Epithelial cell of esophagus (primary cell): Measurements from ENCODE around the gene TSPO.

ENCODE experiments used
- DNase-seq: peaks from one replicate; pipeline ENCODE4 v3.0.0; 2010; ENCODE audit warnings: low read depth
- H3K4me3 ChIP-seq: 2 replicates; pipeline ENCODE4 v1.5.1; 2011; ENCODE audit warnings: mild to moderate bottlenecking, low read length, control low read depth
- CTCF ChIP-seq: IDR thresholded peaks from 2 replicates; pipeline ENCODE4 v1.5.1; 2011; ENCODE audit warnings: low read depth, mild to moderate bottlenecking, low read length, control low read depth, inconsistent platforms; ENCODE audit not compliant: insufficient read depth; ENCODE audit errors: missing control alignments

Gene TSPO

GRCh38 chr22:43160497-43161126, 9.3 kb downstream of the TSPO start:
- no peak for TF ChIP-seq CTCF
- no peak overlapping the region for H3K4me3 ChIP-seq
- DNase-seq, result no peak

GRCh38 chr22:43162412-43163150, 11.2 kb downstream of the TSPO start:
- no peak overlapping the region for H3K4me3 ChIP-seq
- DNase-seq, result no peak
- no peak for TF ChIP-seq CTCF

DNA sequence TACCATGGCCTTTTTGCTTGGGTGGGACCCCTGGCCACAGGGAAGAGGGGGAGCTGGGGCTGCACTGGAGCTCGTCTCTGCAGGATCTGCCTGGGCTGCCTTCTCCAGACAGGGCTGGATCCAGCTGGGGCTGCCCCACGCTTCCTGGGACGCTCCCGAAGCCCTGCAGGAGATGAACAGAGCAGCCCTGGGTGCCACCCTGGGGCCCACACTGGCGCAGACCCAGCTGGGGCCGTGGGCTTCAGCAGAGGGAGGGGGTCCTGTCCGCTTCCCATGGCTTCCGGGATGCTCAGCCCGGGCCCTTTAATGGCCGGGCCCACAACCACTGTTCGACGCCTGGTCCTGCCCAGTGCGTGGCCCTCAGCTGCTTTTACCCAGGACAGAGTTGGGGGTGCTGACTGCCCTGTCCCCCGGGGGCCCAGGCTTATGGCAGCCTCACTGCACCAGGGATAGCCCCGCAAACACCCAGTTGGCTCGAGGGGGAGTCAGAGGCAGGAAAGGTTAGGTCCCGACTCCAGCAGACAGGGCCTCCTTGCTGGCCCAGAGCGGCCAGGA, 12.0 kb downstream of the TSPO start:
- no peak overlapping the region for H3K4me3 ChIP-seq
- no peak for DNase-seq
- TF ChIP-seq CTCF, result no peak

DNA sequence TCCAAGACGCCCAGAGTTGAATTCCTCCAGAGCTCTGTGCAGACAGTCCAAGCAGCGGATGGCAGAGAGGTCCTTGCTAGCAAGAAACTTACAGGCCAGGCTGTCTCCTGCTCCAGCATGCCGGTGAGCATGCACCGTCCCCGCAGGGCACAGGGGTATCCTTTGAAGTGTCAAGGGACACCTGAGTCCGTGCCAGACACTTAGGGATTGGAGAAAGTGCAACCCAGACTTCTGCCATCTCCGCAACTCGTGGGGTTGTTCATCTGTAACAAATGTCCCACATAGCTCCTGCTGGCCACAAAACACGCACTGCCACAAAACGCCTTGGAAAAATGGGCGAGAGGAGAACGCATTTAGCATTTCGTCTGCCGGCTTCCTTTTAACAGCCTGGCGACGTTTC, 13.3 kb downstream of the TSPO start:
- TF ChIP-seq CTCF, result no peak
- DNase-seq, result no peak
- no peak overlapping the region for H3K4me3 ChIP-seq

- DNase-seq, result no peak
- no peak for TF ChIP-seq CTCF
These were observed 15.0 kb downstream of the TSPO start for GRCh38 chr22:43166132-43166930.

DNA sequence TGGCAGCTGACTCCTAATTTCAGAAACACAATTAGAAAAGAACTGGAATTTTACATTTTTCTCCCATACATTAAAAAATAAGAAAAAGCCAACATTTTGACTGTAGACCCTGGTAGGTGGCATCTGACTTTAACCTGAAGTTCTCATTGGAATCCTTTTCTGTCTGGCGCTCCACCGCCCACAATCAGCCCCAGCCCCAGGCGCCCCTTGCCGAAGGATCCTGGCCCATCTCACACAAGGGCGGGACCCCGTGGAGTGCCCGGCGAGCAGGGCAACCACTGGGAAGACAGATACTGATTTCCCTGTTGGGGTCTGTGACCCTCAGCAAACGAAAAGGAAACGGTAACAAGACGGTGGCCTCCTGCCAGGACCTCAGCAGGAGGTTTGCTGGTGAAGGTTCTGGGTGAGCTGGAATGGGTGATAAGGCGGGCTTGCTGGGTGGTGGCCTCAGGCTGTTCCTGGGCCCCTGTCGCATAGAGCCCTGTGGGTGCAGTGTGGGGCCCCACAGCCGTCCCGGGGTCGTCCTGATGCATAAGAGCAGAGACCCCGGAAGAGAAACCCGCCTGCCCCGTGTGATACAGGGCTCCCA, 15.7 kb downstream of the TSPO start:
- no peak overlapping the region for H3K4me3 ChIP-seq
- no peak for DNase-seq
- no peak for TF ChIP-seq CTCF

More at GRCh38 chr22:43166132-43166930, 15.0 kb downstream of the TSPO start:
- H3K4me3 ChIP-seq, result no peak overlapping the region
